Breast epithelium (tissue), 3 donors: ENCODE results near the gene SAA2.

Experiments used
- CTCF ChIP-seq, 3 donors: fragments of 450-650 bp; IDR thresholded peaks; one replicate each; pipeline ENCODE4 v1.5.1; 2016 to 2017; ENCODE audit warnings: antibody characterized with exemption in 3 of 3, mild to moderate bottlenecking in 3 of 3, moderate library complexity in 3 of 3
- POLR2A ChIP-seq: fragments of 450-650 bp; IDR thresholded peaks from one replicate; pipeline ENCODE4 v1.6.1; 2016; ENCODE audit warnings: antibody characterized with exemption, mild to moderate bottlenecking, moderate library complexity

- TF ChIP-seq CTCF (IDR thresholded peaks at IDR 0.05) (no peak), POLR2A (no peak)
These were observed 13.3 kb upstream of the SAA2 start for GRCh38 chr11:18261721-18262120.
